ENCODE measurements around the gene PGBD5. TPM values are rescaled to one million over a fixed set of nuclear protein-coding genes. Genes with fewer than 3 reads are reported as not detected.

Gene PGBD5
- total and polyA plus RNA-seq, 2 of the 13 experiments (the other 11 are each of a cell fraction or from before 2014, with no cell fraction given), result 0.04 to 0.13 TPM

DNA sequence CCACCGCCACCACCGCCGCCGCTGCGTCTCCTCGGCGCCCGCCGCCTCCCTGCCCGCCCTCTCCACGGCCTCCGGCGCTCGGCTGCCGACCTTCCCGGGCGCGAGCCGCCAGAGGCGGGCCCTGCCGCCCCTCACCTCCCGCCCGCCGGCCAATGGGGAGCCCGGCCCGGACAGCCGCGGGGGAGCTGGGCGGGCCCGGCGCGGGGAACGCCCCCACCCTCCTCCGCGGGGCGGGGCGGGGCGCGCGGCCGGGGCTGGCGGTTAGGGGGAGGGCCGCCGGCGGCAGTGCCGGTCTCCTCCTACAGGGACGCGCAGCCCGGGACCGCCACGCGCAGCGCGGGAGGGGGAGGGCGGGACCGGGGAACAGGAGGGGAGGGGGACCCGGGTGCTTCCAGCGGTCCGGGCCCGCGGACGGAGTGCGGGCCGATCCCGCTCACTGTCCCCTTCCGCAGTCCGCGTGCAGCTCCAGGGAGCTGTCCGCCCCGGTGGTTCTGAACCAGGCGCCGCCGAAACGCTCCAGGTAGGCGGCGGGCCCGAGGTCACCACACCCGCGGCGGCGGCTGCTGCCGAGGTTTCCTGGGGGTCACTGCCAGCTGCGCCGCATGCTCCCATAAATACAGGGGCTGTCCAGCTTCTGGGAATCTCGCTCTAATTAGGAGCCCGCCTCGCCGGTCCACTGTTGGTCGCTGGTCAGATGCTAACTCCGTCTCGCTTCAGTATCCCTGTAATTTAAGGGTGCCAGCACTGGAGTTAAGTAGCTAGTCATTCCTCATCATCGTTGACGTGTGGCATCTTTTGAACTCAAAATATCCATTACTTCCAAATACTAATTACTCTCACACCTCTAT, at the start of gene PGBD5 (continued):
- TF ChIP-seq, protein P1, sequence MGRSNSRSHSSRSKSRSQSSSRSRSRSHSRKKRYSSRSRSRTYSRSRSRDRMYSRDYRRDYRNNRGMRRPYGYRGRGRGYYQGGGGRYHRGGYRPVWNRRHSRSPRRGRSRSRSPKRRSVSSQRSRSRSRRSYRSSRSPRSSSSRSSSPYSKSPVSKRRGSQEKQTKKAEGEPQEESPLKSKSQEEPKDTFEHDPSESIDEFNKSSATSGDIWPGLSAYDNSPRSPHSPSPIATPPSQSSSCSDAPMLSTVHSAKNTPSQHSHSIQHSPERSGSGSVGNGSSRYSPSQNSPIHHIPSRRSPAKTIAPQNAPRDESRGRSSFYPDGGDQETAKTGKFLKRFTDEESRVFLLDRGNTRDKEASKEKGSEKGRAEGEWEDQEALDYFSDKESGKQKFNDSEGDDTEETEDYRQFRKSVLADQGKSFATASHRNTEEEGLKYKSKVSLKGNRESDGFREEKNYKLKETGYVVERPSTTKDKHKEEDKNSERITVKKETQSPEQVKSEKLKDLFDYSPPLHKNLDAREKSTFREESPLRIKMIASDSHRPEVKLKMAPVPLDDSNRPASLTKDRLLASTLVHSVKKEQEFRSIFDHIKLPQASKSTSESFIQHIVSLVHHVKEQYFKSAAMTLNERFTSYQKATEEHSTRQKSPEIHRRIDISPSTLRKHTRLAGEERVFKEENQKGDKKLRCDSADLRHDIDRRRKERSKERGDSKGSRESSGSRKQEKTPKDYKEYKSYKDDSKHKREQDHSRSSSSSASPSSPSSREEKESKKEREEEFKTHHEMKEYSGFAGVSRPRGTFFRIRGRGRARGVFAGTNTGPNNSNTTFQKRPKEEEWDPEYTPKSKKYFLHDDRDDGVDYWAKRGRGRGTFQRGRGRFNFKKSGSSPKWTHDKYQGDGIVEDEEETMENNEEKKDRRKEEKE (IDR thresholded peaks at IDR 0.05), result no peak
- TF ChIP-seq ZNF3 (CRISPR knock-in tag; IDR thresholded peaks at IDR 0.05) (no peak), KLF6 (CRISPR knock-in tag; IDR thresholded peaks at IDR 0.05) (peak; percentile 98), KDM4B (CRISPR knock-in tag; IDR thresholded peaks at IDR 0.05) (peak; percentile 95), MIER3 (CRISPR knock-in tag; IDR thresholded peaks at IDR 0.05; ENCODE audit: borderline replicate concordance) (peak; percentile 49; the same call in 1 of the 2 replicates), ZNF7 (CRISPR knock-in tag; IDR thresholded peaks at IDR 0.05) (peak; percentile 42; the same call in 1 of the 2 replicates), RXRA (CRISPR knock-in tag; IDR thresholded peaks at IDR 0.05) (peak; percentile 61; the same call in 1 of the 2 replicates), ISX (CRISPR knock-in tag; conservative IDR thresholded peaks at IDR 0.05) (peak; percentile 96), TEAD2 (CRISPR knock-in tag; IDR thresholded peaks at IDR 0.05) (peak; percentile 96), DPF2 (CRISPR knock-in tag; IDR thresholded peaks at IDR 0.05; ENCODE audit: borderline replicate concordance, low read depth) (no peak), ZFYVE20 (CRISPR knock-in tag; IDR thresholded peaks at IDR 0.05; ENCODE audit: borderline replicate concordance, low read depth) (0 out of 2 replicates have a peak, but pooled peaks have one; percentile 67), ZKSCAN1 (IDR thresholded peaks at IDR 0.05; ENCODE audit: low read length) (no peak), ZKSCAN5 (CRISPR knock-in tag; IDR thresholded peaks at IDR 0.05) (0 out of 2 replicates have a peak, but pooled peaks have one; percentile 23), SOX13 (IDR thresholded peaks at IDR 0.05) (no peak), SOX13 (CRISPR knock-in tag; conservative IDR thresholded peaks at IDR 0.05 in 1 of 2, IDR thresholded peaks at IDR 0.05 in 1 of 2) (peak in 1 of 2 experiments; percentile 41; a peak in 1 of 4 replicates)
- TF ChIP-seq, protein P2, sequence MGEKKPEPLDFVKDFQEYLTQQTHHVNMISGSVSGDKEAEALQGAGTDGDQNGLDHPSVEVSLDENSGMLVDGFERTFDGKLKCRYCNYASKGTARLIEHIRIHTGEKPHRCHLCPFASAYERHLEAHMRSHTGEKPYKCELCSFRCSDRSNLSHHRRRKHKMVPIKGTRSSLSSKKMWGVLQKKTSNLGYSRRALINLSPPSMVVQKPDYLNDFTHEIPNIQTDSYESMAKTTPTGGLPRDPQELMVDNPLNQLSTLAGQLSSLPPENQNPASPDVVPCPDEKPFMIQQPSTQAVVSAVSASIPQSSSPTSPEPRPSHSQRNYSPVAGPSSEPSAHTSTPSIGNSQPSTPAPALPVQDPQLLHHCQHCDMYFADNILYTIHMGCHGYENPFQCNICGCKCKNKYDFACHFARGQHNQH (CRISPR knock-in tag; IDR thresholded peaks at IDR 0.05), result peak; percentile 79; the same call in 1 of the 2 replicates
- TF ChIP-seq, protein P3, sequence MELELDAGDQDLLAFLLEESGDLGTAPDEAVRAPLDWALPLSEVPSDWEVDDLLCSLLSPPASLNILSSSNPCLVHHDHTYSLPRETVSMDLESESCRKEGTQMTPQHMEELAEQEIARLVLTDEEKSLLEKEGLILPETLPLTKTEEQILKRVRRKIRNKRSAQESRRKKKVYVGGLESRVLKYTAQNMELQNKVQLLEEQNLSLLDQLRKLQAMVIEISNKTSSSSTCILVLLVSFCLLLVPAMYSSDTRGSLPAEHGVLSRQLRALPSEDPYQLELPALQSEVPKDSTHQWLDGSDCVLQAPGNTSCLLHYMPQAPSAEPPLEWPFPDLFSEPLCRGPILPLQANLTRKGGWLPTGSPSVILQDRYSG (CRISPR knock-in tag; IDR thresholded peaks at IDR 0.05), result peak; percentile 97
- TF ChIP-seq, protein P4, sequence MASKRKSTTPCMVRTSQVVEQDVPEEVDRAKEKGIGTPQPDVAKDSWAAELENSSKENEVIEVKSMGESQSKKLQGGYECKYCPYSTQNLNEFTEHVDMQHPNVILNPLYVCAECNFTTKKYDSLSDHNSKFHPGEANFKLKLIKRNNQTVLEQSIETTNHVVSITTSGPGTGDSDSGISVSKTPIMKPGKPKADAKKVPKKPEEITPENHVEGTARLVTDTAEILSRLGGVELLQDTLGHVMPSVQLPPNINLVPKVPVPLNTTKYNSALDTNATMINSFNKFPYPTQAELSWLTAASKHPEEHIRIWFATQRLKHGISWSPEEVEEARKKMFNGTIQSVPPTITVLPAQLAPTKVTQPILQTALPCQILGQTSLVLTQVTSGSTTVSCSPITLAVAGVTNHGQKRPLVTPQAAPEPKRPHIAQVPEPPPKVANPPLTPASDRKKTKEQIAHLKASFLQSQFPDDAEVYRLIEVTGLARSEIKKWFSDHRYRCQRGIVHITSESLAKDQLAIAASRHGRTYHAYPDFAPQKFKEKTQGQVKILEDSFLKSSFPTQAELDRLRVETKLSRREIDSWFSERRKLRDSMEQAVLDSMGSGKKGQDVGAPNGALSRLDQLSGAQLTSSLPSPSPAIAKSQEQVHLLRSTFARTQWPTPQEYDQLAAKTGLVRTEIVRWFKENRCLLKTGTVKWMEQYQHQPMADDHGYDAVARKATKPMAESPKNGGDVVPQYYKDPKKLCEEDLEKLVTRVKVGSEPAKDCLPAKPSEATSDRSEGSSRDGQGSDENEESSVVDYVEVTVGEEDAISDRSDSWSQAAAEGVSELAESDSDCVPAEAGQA (IDR thresholded peaks at IDR 0.05; ENCODE audit: low read depth), result no peak
- TF ChIP-seq, protein P4 (CRISPR knock-in tag; IDR thresholded peaks at IDR 0.05; ENCODE audit: borderline replicate concordance), result peak; percentile 97
